RPMI8226 (cell line): ENCODE measurements around the gene DPY19L2.

ENCODE experiments used
- DNase-seq: peaks from one replicate; pipeline ENCODE4 v3.0.0-alpha.2; 2015

The DPY19L2 gene

DNA sequence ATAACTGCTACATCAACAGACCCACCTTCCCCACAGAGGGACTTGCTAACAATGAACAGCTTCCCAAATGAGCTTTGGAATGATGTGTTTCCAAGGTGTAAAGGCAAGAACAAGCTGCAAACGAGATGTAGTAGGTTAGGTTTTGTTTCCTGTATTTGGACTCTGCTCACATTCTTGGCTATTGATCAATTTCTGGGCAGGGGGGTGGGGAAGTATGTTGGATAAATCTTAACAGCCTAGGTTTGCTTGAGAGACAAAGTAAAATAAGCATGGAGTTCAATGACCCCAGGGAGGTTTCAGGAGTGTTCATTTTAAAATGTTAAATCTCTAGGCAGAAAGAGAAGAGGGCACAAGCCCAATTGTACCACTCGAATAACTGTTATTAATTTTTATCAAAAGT lies 146.6 kb downstream of the DPY19L2 start:
- DNase-seq: no peak
